Measurements from ENCODE around the gene POLR3G.

The POLR3G gene

GRCh38 chr5:90474235-90475107 lies at the start of gene POLR3G, which contains the start of gene MBLAC2:
Gene POLR3G (plus strand): TSS chr5:90474864. CDS start chr5:90485568, 10,704 bp downstream.
Gene MBLAC2 (minus strand): TSS chr5:90474771. CDS start chr5:90474292, 479 bp downstream.
- Mint-ChIP-seq H3K27ac (peak within 1 kb of the TSS; percentile 96), H3K4me3 (peak within 1 kb of the TSS; percentile 97), H3K27me3 (no peaks in the 10 kb centered on the region), H3K9me3 (peaks cover 2% of the 10 kb centered on the region), H3K4me1 (peaks cover 44% of the 10 kb centered on the region), H3K36me3 (peaks cover 18% of the 10 kb centered on the region)

DNA sequence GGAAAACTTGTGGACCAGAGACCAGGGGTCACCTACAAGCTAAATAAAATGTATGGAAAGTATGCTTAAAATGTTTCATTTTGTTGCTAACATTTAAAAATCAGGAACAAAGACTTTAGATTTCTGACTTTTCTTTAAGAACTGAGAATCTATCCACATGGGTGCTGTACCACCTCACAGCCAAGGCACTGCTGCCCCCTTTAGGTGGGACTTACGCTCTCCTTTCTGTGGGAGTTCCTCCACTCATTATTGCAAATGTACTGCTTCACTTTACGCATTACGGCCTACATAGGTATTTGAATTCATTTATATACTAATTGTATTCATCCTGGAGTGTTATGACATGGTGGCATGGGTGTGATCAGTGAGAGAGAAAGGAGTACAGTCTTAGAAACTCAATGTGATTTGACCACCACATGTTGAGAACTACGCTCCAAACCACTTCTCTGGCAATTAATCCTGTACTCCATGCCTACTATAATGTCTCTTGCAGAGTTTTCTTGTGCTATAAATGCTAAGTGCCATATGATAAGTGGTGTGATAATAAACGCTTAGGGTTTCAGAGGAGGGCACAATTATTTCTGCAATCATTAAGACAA lies 40.4 kb upstream of the POLR3G start:
- no peaks in the 10 kb centered on the region for H3K27me3 Mint-ChIP-seq
- H3K4me1 Mint-ChIP-seq, result no peaks in the 10 kb centered on the region
- no peak overlapping the region for H3K4me3 Mint-ChIP-seq
- H3K9me3 Mint-ChIP-seq, result no peaks in the 10 kb centered on the region
- no peak overlapping the region for H3K27ac Mint-ChIP-seq
- H3K36me3 Mint-ChIP-seq, result no peaks in the 10 kb centered on the region

DNA sequence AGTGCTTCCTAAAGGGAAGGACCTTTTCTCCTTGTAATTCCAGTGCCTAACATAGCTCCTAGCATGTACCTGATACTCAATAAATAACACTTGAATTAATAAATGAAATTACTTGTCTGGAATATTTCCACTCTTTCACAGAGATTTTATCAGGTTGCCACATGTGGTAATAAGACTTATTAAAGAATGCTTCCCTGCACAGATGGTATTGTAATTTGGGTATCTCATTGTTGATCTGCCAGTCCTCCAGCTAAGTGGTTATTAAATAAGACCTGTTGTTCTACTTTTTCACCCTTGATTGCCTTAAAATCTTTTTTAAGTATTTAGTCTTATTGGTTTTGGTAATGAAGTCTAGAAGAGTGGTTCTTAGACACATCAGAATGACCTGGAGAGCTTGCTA lies 37.0 kb upstream of the POLR3G start:
- no peaks in the 10 kb centered on the region for H3K36me3 Mint-ChIP-seq
- H3K4me3 Mint-ChIP-seq, result no peak overlapping the region
- peaks cover 3% of the 10 kb centered on the region for H3K4me1 Mint-ChIP-seq
- H3K27me3 Mint-ChIP-seq, result no peaks in the 10 kb centered on the region
- H3K9me3 Mint-ChIP-seq, result no peaks in the 10 kb centered on the region
- no peak overlapping the region for H3K27ac Mint-ChIP-seq

- Mint-ChIP-seq H3K4me1 (peaks cover 3% of the 10 kb centered on the region), H3K27me3 (no peaks in the 10 kb centered on the region), H3K4me3 (no peak overlapping the region), H3K9me3 (no peaks in the 10 kb centered on the region), H3K36me3 (no peaks in the 10 kb centered on the region), H3K27ac (no peak overlapping the region)
Measured at GRCh38 chr5:90438100-90438499, 36.6 kb upstream of the POLR3G start.

GRCh38 chr5:90440644-90441043 lies 34.0 kb upstream of the POLR3G start:
- no peak overlapping the region for H3K27ac Mint-ChIP-seq
- no peak overlapping the region for H3K4me3 Mint-ChIP-seq
- H3K9me3 Mint-ChIP-seq, result no peaks in the 10 kb centered on the region
- H3K4me1 Mint-ChIP-seq, result peaks cover 3% of the 10 kb centered on the region
- no peaks in the 10 kb centered on the region for H3K27me3 Mint-ChIP-seq
- H3K36me3 Mint-ChIP-seq, result no peaks in the 10 kb centered on the region

GRCh38 chr5:90446961-90447360 lies 27.7 kb upstream of the POLR3G start:
- H3K27ac Mint-ChIP-seq, result no peak overlapping the region
- H3K4me3 Mint-ChIP-seq, result no peak overlapping the region
- peaks cover 3% of the 10 kb centered on the region for H3K27me3 Mint-ChIP-seq
- no peaks in the 10 kb centered on the region for H3K4me1 Mint-ChIP-seq
- H3K9me3 Mint-ChIP-seq, result no peaks in the 10 kb centered on the region
- H3K36me3 Mint-ChIP-seq, result no peaks in the 10 kb centered on the region

GRCh38 chr5:90461288-90461687 lies 13.4 kb upstream of the POLR3G start:
- H3K27me3 Mint-ChIP-seq, result no peaks in the 10 kb centered on the region

GRCh38 chr5:90472783-90473395 lies 1.8 kb upstream of the POLR3G start:
- peak overlapping the region; percentile 83 for H3K27ac Mint-ChIP-seq
- H3K9me3 Mint-ChIP-seq, result peaks cover 17% of the 10 kb centered on the region
- no peaks in the 10 kb centered on the region for H3K27me3 Mint-ChIP-seq
- H3K36me3 Mint-ChIP-seq, result peaks cover 31% of the 10 kb centered on the region
- H3K4me1 Mint-ChIP-seq, result peaks cover 48% of the 10 kb centered on the region
- H3K4me3 Mint-ChIP-seq, result peak overlapping the region; percentile 97

More at GRCh38 chr5:90461288-90461687, 13.4 kb upstream of the POLR3G start:
- H3K9me3 Mint-ChIP-seq, result peaks cover 5% of the 10 kb centered on the region
- no peak overlapping the region for H3K27ac Mint-ChIP-seq
- no peak overlapping the region for H3K4me3 Mint-ChIP-seq
- H3K4me1 Mint-ChIP-seq, result peaks cover 21% of the 10 kb centered on the region
- H3K36me3 Mint-ChIP-seq, result peaks cover 3% of the 10 kb centered on the region

- H3K4me1 Mint-ChIP-seq, result peaks cover 48% of the 10 kb centered on the region
- peaks cover 11% of the 10 kb centered on the region for H3K9me3 Mint-ChIP-seq
- H3K27me3 Mint-ChIP-seq, result no peaks in the 10 kb centered on the region
- H3K4me3 Mint-ChIP-seq, result peak overlapping the region; percentile 97
- peaks cover 25% of the 10 kb centered on the region for H3K36me3 Mint-ChIP-seq
- peak overlapping the region; percentile 96 for H3K27ac Mint-ChIP-seq
Measured at GRCh38 chr5:90473396-90474234, 1.0 kb upstream of the POLR3G start.

- Mint-ChIP-seq H3K4me1 (peaks cover 35% of the 10 kb centered on the region), H3K9me3 (no peaks in the 10 kb centered on the region), H3K27me3 (no peaks in the 10 kb centered on the region), H3K27ac (no peak overlapping the region), H3K4me3 (peak overlapping the region; percentile 97), H3K36me3 (peaks cover 8% of the 10 kb centered on the region)
Measured at GRCh38 chr5:90475436-90475980, 844 bp downstream of the POLR3G start.

DNA sequence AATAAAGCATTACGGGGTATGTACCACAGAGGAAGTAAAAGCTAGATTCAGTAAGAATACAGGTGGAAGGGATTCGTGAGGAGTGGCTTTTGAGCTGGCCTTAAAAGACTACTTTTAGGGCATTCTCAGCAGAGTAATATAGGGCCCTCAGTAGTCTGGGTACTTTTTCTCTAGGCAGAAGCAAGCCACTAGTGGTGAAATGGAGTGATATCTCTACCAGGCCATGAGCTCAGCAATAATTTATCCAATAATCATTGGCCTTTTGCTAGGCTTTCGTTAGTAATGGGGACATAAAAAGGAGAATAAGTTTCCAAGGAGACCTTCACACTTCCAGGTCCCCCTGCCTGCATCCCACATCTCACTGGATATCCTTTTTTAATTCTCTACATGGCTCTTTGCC lies 1.7 kb downstream of the POLR3G start:
- Mint-ChIP-seq H3K4me3 (no peak overlapping the region), H3K27ac (no peak overlapping the region)

DNA sequence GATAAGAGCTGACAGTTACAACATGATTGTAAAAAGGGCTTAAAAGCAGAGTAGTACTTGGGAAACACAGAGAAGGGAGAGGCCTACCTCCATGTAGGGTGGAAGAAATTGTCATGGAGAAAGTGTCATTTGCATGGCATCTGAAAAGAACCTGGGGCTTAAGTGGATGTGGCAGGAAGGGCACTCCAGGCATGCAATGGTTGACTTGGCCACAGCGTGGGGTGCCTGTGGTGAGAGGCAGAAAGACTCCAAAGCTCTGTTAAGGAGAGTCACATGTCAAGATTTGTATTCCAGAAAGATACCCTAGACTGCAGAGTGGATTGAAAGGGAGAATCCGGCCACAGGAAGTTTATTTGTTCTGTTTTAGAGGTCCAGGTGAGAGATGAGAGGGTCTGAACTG lies 2.4 kb downstream of the POLR3G start:
- H3K9me3 Mint-ChIP-seq, result no peaks in the 10 kb centered on the region
- no peaks in the 10 kb centered on the region for H3K36me3 Mint-ChIP-seq
- peaks cover 24% of the 10 kb centered on the region for H3K4me1 Mint-ChIP-seq
- H3K4me3 Mint-ChIP-seq, result no peak overlapping the region
- H3K27ac Mint-ChIP-seq, result peak overlapping the region; percentile 12
- H3K27me3 Mint-ChIP-seq, result no peaks in the 10 kb centered on the region

More for the DNA sequence above, 1.7 kb downstream of the POLR3G start:
- no peaks in the 10 kb centered on the region for H3K27me3 Mint-ChIP-seq
- H3K4me1 Mint-ChIP-seq, result peaks cover 26% of the 10 kb centered on the region
- no peaks in the 10 kb centered on the region for H3K36me3 Mint-ChIP-seq
- no peaks in the 10 kb centered on the region for H3K9me3 Mint-ChIP-seq

- Mint-ChIP-seq H3K4me1 (peaks cover 20% of the 10 kb centered on the region), H3K9me3 (no peaks in the 10 kb centered on the region), H3K27me3 (no peaks in the 10 kb centered on the region), H3K27ac (no peak overlapping the region), H3K36me3 (no peaks in the 10 kb centered on the region), H3K4me3 (no peak overlapping the region)
Measured at GRCh38 chr5:90477621-90478215, 3.1 kb downstream of the POLR3G start.

DNA sequence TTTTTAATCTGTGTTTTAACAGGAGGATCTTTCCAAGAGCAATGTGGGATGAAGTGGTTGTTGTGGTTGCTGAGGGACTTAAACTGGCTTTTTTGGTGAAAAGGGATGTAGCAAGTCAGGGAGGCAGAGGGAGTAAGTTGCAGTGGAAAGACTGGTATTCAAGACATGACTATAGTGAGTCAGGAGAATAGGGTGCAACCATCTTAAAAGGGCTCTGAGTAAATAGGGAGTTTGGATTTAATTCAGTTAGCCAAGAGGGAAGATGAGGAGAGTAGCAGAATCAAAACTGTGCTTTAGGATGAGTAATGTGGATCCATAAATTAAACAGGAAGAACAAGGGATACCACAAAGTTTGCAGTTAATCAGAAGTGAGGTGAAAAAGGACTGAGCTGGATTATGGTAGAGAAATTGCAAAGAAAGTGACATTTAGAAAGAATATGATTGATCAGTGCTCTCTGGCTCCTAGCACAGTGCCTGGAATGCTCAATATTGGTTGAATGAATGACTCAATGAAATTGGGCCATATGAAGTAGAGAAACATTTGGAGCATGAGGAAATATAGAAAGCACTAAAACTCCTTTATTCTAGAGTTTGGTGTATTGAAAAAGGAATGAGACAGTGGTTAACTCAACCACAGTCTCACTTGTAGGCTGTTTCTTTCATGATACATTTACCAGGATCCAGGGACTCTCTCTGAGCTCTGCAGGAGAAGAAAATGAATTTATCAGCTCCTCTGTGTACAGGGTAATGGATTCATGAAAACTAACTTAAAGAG lies 5.1 kb downstream of the POLR3G start:
- H3K9me3 Mint-ChIP-seq, result no peaks in the 10 kb centered on the region
- H3K27me3 Mint-ChIP-seq, result no peaks in the 10 kb centered on the region
- no peak overlapping the region for H3K27ac Mint-ChIP-seq
- no peak overlapping the region for H3K4me3 Mint-ChIP-seq
- H3K4me1 Mint-ChIP-seq, result peaks cover 9% of the 10 kb centered on the region
- peaks cover 3% of the 10 kb centered on the region for H3K36me3 Mint-ChIP-seq
